Panc1 (cell line): Measurements from ENCODE around the gene MRPS34.
"Not testable (repeated sequence)": the region's sequence is repeated elsewhere in the genome, so short reads cannot be mapped to it uniquely, and the experiment has no call there.

Source experiments
- POLR2AphosphoS5 ChIP-seq: IDR thresholded peaks from 2 replicates; pipeline ENCODE4 v1.6.1; 2012; ENCODE audit warnings: mild to moderate bottlenecking, low read depth, low read length, moderate library complexity
- SIN3A ChIP-seq: IDR thresholded peaks from 2 replicates; pipeline ENCODE4 v1.6.1; 2012; ENCODE audit warnings: low read depth, mild to moderate bottlenecking, low read length, moderate library complexity, borderline replicate concordance; ENCODE audit not compliant: insufficient read depth
- TF ChIP-seq, protein P1 (sequence below): fragments of 450-650 bp; IDR thresholded peaks from 2 replicates; pipeline ENCODE4 v1.5.1; 2017; ENCODE audit warnings: mild to moderate bottlenecking

DNA sequence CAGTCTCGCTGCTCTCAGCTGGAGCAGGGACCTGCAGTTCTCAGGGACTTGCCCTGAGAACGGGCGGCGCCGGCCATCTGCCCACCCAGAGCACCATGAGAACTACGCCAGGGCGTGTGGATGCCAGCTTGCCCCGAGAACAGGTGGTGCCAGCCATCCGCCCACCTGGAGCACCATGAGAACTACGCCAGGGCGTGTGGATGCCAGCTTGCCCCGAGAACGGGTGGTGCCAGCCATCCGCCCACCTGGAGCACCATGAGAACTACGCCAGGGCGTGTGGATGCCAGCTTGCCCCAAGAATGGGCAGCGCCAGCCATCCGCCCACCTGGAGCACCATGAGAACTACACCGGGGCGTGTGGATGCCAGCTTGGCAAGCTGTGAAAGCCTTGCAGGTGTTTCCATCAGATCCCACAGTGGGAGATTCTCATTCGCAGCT, 40.4 kb downstream of the MRPS34 start:
- TF ChIP-seq, protein P1, sequence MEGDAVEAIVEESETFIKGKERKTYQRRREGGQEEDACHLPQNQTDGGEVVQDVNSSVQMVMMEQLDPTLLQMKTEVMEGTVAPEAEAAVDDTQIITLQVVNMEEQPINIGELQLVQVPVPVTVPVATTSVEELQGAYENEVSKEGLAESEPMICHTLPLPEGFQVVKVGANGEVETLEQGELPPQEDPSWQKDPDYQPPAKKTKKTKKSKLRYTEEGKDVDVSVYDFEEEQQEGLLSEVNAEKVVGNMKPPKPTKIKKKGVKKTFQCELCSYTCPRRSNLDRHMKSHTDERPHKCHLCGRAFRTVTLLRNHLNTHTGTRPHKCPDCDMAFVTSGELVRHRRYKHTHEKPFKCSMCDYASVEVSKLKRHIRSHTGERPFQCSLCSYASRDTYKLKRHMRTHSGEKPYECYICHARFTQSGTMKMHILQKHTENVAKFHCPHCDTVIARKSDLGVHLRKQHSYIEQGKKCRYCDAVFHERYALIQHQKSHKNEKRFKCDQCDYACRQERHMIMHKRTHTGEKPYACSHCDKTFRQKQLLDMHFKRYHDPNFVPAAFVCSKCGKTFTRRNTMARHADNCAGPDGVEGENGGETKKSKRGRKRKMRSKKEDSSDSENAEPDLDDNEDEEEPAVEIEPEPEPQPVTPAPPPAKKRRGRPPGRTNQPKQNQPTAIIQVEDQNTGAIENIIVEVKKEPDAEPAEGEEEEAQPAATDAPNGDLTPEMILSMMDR, result not testable (repeated sequence)
- TF ChIP-seq POLR2AphosphoS5, SIN3A: not testable (repeated sequence)
